NCI-H1436 (cell line): ENCODE results near the gene CPA5.
A peak's percentile ranks its signal among the peaks of the same experiment; 100 is the strongest.

Experiments
- DNase-seq: peaks from one replicate; lab custom pipeline; 2025; lab: John Stamatoyannopoulos, UW

Gene CPA5

DNA sequence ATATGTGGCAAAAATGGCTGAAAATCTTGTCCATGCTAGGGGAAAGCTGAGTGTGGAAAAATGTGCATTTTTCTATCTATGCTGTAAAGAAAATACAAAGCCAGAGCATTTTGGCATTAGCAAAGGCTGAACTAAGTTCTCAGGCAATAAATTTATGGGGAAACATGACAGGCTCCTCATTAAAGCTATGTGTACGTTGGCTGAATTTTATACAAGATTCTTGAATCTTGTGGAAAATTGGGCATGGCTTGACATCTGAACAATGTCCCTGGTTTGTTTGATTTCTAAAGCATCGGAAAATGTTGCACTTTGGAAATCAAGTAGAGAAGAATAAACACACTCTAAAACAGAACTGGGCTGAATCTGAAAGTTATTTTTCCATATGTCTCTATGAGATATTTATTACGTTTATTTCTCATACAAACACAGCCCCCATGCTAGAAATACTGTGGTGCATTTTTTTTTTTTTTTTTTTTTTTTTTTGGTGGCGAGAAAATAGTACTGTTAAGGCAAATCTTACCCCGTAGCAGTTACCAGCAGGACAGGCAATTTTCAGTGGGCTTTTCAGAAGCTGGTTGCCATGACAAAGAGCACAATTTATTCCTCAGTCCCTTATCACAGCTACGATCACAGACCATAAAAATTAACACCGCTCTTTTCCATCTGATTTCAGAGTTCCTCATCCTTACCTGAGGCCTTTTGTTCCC, 52.6 kb downstream of the CPA5 start:
- no peak for DNase-seq

DNA sequence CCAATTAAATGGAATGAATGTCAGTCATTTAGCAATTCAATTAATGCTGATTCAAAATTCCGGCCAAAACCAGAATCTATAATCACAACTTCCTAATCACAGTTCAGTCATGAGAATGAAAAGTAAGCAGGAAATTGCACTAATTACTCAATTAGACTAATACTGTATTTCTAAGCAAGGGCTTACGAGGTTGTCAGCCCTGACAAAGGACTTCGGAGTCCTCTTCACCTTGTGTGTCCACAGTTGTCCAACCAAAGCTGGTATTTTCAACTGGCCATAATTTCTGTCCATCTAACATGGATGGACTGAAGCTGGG, 53.1 kb downstream of the CPA5 start:
- peak; percentile 66 for DNase-seq

DNA sequence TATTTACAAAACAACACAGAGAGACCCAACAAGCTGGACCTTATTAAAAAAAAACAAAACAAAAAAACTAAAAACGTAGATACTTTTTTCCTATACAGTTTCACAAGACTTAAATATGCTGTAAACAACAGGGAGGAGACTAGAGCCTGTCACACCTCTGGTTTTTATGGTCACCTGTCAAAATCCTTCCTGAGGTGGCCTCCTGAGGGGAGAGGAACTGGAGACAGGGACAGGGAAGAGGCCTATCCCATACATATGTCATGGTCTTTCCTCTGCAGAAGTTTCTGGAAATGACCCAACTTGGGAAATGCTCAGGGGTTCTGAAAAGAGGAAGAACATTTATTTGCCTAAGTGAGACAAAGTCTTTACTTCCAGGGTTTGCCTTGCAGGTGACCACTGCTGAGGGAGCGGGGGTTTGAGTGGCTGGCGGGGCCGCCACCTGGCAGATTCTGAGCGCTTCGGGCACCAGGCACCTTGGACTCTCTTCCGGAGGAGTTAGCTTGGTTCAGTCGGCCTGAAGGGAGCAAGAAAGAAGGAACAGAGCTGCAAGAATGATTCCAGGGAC, 54.0 kb downstream of the CPA5 start:
- no peak for DNase-seq

DNA sequence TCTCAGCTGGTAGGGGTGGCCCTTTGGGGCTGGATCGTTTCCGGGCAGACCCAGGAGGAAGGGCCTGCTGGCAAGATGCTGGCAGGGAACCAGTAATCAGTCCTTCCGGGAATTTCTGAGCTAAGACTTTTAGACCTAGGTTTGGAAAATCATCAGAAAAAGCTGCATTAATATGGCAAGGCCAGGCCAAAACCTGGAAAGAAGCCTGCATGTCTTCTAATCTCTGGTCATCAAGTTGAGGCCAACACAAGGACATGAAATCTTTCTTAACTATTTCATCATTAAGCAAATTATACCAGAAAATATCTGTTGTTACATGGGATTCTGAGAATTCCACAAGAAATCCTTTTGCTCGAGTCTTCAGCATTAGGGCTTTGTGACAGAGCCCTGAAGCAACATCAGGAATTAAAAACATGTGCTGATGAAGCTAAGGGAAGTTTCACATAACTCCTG, 55.5 kb downstream of the CPA5 start:
- no peak for DNase-seq

DNA sequence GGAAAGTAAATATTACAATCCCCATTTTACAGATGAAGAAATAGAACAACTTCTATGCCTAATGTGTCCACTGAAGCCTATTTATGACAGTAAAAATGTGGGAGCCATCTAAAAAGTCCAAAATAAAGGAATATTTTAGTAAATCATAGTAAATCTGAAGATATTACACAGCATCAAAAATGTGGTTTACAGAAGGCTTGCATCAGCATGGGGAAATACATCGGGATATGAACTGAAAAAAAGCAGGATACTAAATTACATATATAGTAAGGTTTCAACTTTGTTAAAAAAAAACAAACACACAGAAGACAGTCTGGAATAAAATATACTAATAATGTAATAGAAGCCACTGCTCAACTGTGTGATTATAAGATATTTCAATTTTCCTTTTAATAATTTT, 56.5 kb downstream of the CPA5 start:
- no peak for DNase-seq

DNA sequence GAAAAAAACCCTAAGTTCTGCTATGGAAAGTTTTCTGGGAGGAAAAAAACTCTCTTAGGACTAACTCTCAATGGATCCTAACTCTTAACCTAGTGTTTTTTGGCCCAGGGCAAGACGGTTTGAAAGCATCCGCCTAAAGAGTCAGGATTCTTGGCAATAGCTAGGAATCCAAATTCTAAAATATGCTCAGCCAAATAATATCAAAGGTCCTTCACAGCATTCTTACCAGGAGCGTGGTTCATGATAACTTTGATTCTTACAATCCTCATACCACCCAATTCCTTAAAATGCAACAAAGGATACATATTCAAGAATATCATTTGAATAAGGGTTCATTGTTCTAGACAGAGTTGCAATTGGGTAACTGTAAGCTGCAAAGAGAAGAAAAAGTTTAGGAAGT, 57.0 kb downstream of the CPA5 start:
- no peak for DNase-seq

DNA sequence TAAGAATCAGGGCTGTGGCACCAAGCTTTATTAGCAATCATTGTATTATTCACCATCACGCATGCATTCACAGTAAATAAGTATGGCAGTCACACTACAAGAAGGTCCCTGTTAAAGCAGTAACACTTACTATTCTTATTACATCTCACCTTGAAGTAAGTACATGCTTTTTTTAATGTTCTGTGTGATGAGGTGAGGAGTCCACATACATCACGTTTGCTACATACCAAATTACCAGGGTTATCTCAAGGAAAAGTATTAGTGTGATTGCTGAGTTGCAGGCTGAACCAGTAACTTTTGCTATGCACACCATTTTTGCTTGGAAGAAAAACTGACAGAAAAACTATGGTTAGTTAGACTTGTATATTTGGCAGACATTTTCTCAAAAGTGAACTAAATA, 60.4 kb downstream of the CPA5 start:
- DNase-seq, result no peak

DNA sequence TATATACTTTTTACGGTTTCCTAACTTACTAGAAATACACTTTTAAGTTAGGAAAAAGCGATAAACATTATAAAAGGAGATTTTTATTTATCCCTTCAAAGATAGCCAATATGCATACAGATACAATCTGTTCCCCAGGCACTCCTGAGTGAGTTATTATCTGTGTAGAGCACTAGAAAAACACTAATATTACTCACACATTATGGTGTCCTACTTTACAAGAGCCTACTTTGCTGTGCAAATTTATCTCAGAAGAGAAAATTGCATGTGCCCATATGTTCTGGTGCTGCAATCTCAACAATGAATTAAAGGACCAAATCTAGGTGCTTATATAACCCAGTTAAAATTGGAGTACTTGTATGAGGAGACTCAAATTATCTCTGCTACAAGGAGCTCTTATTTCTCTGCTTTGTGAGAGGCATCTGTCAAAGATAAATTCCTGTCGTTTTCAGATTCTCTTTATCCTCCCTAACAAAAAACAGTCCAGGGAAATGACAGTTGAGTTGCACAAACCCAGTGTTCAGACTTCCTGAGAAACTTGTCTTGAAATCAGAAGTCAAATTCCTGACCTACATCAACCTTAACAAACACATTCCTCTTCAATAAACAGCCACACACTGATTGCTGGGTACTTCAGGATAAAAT, 64.6 kb downstream of the CPA5 start:
- peak; percentile 85 for DNase-seq

DNA sequence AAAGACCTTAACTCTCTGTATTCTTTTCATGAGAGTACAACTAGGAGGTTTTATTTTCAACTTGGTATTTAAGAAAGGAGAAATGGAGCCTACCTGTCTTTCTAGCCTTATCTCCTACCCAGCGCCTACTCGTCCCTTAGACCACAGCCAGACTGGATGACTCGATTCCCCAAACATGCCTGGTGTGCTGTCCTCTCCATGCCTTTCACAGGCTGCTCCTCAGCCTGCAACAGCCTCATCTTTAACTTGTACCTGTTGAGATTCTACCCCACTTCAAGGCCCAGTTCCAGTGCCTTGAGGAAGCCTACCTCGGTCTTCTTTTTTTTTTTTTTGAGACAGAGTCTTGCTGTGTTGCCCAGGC, 65.1 kb downstream of the CPA5 start:
- DNase-seq, result peak; percentile 66

DNA sequence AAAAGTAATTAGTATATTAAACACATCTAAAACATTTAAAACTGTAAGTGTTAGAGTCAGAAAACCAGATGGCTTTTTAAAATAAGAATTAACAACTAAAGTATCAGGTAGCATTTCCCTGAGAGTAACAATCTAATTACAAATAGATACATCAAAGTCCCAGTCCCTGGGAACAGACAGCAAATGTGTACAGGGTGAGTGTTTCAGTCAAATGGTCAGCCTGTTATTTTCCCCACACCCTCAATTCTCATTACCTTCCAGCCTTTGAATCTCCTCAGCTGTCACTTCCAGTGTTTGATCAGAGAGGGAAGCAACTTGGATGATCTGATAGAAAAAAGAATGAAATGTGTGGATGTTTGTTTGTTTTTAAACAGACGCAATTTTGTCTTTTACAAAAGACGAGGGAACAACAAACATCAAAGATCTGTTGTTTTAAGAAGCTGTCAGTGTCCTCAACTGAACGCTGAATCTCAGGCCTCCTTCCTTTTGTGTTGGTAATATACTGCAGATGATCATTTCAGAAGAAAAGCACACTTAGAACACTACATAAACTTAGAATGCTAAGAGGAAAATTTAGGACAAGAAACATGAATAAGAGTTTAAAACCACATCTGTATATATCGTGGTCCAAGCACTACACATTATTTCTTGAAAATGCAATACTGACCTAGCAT, 66.4 kb downstream of the CPA5 start:
- DNase-seq, result no peak

DNA sequence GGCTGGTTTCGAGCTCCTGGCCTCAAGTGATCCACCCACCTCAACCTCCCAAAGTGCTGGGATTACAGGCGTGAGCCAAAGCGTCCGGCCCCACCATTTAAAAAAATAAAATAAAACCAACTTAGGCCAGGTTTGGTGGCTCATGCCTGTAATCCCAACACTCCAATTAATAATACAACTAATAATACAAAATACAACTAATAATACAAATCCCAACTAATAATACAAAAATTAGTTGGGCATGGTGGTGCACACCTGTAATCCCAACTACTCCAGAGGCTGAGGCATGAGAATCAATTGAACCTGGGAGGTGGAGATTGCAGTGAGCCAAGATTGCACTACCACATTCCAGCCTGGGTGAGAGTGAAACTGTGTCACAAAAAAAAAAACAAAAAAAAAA, 68.6 kb downstream of the CPA5 start:
- no peak for DNase-seq

DNA sequence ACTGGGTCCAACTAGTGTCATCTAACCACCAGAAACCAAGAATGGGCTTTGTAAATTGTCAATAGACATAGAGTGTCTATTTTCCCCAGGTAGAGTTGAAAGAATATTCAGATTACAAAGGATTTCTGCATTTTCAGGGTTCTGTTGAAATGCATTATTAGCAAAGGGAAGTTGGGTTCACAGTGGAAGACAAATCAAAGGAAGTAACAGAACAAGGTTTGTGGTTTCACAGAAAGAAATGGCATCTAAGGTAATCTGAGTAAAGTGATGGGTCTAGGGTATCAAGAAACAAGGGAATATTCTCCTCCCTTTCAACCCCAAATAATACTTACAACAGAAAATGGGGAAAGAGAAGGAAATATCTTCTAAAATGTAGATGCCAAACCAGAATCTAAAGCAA, 70.4 kb downstream of the CPA5 start:
- DNase-seq, result no peak

DNA sequence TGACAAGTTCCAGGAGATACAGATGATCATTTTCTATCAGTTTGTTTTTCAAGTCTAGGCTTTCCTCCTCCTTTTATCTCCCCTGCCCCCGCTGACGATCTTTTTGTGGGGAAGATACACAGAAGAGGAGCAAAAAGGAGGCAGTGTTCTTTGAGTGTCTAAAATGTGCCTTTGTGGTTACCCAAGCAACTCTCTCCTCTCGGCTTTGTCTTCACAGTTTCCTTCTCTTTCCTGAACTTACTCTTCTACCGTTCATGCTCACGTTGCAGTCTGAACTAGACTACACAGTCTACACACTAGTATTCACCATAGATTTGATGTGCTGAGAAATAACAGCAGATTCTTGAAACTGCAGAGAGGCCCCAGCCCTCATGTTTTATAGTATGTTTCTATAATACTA, 72.6 kb downstream of the CPA5 start:
- no peak for DNase-seq

DNA sequence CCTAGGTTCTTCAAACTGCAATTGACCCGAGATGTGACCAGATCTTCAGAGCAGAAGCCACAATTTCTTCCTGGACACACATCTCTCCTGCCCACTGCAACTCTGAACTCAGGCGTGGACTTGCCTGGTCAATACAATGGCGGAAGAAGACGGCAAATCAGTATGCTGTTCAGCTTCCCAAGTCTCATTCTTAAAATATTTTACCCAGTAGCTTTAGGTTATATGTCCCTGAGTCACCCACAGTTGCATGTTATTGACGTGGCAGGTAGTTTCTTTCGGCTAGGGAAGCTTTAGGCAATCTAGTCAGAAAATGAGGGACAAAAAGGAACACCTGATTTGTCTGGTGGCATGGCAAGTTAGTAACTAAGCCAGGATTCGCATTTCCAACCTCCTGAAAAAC, 73.7 kb downstream of the CPA5 start:
- no peak for DNase-seq
